ENCODE results near the gene ABLIM3. TPM values are rescaled to one million over a fixed set of nuclear protein-coding genes. Genes with fewer than 3 reads are reported as not detected.

Gene ABLIM3
- total and polyA plus RNA-seq, 2 experiments from 2014 or later = 0.19 to 2.2 TPM

DNA sequence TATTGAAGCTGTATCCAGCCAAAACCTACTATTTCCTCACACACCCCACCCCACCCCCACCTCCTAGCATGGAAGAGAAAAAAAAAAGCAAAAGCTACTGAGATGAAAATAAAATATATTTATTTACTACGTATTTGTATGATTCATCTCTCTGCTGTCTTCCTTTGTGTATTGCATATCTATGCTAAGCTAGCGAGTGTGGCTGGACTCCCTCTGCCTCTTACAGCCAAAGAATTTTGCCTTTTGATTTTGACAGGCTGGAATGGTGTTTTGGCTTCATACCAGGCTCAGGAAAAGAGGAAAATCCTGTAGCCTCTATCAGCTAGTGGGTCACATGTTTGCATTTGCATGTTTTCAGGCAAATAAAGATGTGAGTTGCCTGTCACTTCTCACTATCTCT, 2.2 kb downstream of the ABLIM3 start:
- no peaks in the 10 kb centered on the region for H3K9me3 Mint-ChIP-seq
- ATAC-seq = no peak
- no peaks in the 10 kb centered on the region for H4K20me1 ChIP-seq (replicated peaks; ENCODE audit: insufficient read depth)
- H3K4me3 Mint-ChIP-seq = no peak overlapping the region
- H3K27ac Mint-ChIP-seq = no peak overlapping the region
- no peaks in the 10 kb centered on the region for H3K36me3 Mint-ChIP-seq (ENCODE audit: low read depth)
- DNase-seq (ENCODE audit: low spot score) = no peak
- peaks cover 6% of the 10 kb centered on the region; the same call in 2 of the 3 replicates for H3K4me1 Mint-ChIP-seq
- H3K27me3 Mint-ChIP-seq (ENCODE audit: insufficient read depth, low read depth, poor library complexity) = peaks cover 19% of the 10 kb centered on the region
- H2AFZ ChIP-seq = no peak overlapping the region
- H3F3A ChIP-seq (replicated peaks; ENCODE audit: low read depth) = no peaks in the 10 kb centered on the region
- no peaks in the 10 kb centered on the region for H3K36me3 ChIP-seq (ENCODE audit: insufficient read depth)
- no peak overlapping the region for H3K27ac ChIP-seq (ENCODE audit: low read depth)
- no peaks in the 10 kb centered on the region for H3K79me2 ChIP-seq (replicated peaks; ENCODE audit: insufficient read depth)
- no peaks in the 10 kb centered on the region for H3K9me2 ChIP-seq (ENCODE audit: insufficient read depth)
- H3K4me1 ChIP-seq (ENCODE audit: insufficient read depth) = peaks cover 6% of the 10 kb centered on the region
- H3K4me3 ChIP-seq = no peak overlapping the region
- no peak overlapping the region for H3K4me2 ChIP-seq
- TF ChIP-seq ZNF331 (CRISPR knock-in tag; IDR thresholded peaks at IDR 0.05; ENCODE audit: low read depth) = no peak
- no peak for TF ChIP-seq EZH2 (IDR thresholded peaks at IDR 0.05; ENCODE audit: low read depth, unreplicated experiment)
- no peak for TF ChIP-seq NANOG (IDR thresholded peaks at IDR 0.05; ENCODE audit: borderline replicate concordance)
- TF ChIP-seq, protein P1, sequence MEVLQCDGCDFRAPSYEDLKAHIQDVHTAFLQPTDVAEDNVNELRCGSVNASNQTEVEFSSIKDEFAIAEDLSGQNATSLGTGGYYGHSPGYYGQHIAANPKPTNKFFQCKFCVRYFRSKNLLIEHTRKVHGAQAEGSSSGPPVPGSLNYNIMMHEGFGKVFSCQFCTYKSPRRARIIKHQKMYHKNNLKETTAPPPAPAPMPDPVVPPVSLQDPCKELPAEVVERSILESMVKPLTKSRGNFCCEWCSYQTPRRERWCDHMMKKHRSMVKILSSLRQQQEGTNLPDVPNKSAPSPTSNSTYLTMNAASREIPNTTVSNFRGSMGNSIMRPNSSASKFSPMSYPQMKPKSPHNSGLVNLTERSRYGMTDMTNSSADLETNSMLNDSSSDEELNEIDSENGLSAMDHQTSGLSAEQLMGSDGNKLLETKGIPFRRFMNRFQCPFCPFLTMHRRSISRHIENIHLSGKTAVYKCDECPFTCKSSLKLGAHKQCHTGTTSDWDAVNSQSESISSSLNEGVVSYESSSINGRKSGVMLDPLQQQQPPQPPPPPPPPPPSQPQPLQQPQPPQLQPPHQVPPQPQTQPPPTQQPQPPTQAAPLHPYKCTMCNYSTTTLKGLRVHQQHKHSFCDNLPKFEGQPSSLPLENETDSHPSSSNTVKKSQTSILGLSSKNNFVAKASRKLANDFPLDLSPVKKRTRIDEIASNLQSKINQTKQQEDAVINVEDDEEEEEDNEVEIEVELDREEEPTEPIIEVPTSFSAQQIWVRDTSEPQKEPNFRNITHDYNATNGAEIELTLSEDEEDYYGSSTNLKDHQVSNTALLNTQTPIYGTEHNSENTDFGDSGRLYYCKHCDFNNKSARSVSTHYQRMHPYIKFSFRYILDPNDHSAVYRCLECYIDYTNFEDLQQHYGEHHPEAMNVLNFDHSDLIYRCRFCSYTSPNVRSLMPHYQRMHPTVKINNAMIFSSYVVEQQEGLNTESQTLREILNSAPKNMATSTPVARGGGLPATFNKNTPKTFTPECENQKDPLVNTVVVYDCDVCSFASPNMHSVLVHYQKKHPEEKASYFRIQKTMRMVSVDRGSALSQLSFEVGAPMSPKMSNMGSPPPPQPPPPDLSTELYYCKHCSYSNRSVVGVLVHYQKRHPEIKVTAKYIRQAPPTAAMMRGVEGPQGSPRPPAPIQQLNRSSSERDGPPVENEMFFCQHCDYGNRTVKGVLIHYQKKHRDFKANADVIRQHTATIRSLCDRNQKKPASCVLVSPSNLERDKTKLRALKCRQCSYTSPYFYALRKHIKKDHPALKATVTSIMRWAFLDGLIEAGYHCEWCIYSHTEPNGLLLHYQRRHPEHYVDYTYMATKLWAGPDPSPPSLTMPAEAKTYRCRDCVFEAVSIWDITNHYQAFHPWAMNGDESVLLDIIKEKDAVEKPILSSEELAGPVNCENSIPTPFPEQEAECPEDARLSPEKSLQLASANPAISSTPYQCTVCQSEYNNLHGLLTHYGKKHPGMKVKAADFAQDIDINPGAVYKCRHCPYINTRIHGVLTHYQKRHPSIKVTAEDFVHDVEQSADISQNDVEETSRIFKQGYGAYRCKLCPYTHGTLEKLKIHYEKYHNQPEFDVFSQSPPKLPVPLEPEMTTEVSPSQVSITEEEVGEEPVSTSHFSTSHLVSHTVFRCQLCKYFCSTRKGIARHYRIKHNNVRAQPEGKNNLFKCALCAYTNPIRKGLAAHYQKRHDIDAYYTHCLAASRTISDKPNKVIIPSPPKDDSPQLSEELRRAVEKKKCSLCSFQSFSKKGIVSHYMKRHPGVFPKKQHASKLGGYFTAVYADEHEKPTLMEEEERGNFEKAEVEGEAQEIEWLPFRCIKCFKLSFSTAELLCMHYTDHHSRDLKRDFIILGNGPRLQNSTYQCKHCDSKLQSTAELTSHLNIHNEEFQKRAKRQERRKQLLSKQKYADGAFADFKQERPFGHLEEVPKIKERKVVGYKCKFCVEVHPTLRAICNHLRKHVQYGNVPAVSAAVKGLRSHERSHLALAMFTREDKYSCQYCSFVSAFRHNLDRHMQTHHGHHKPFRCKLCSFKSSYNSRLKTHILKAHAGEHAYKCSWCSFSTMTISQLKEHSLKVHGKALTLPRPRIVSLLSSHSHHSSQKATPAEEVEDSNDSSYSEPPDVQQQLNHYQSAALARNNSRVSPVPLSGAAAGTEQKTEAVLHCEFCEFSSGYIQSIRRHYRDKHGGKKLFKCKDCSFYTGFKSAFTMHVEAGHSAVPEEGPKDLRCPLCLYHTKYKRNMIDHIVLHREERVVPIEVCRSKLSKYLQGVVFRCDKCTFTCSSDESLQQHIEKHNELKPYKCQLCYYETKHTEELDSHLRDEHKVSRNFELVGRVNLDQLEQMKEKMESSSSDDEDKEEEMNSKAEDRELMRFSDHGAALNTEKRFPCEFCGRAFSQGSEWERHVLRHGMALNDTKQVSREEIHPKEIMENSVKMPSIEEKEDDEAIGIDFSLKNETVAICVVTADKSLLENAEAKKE (CRISPR knock-in tag; IDR thresholded peaks at IDR 0.05) = no peak
- TF ChIP-seq EZH2phosphoT487 (IDR thresholded peaks at IDR 0.05; ENCODE audit: unreplicated experiment) = no peak
- TF ChIP-seq, protein P2, sequence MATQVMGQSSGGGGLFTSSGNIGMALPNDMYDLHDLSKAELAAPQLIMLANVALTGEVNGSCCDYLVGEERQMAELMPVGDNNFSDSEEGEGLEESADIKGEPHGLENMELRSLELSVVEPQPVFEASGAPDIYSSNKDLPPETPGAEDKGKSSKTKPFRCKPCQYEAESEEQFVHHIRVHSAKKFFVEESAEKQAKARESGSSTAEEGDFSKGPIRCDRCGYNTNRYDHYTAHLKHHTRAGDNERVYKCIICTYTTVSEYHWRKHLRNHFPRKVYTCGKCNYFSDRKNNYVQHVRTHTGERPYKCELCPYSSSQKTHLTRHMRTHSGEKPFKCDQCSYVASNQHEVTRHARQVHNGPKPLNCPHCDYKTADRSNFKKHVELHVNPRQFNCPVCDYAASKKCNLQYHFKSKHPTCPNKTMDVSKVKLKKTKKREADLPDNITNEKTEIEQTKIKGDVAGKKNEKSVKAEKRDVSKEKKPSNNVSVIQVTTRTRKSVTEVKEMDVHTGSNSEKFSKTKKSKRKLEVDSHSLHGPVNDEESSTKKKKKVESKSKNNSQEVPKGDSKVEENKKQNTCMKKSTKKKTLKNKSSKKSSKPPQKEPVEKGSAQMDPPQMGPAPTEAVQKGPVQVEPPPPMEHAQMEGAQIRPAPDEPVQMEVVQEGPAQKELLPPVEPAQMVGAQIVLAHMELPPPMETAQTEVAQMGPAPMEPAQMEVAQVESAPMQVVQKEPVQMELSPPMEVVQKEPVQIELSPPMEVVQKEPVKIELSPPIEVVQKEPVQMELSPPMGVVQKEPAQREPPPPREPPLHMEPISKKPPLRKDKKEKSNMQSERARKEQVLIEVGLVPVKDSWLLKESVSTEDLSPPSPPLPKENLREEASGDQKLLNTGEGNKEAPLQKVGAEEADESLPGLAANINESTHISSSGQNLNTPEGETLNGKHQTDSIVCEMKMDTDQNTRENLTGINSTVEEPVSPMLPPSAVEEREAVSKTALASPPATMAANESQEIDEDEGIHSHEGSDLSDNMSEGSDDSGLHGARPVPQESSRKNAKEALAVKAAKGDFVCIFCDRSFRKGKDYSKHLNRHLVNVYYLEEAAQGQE (IDR thresholded peaks at IDR 0.05; ENCODE audit: unreplicated experiment) = no peak
- no peak for TF ChIP-seq STAT1 (IDR thresholded peaks at IDR 0.05; ENCODE audit: unreplicated experiment)
- TF ChIP-seq ZNF114 (CRISPR knock-in tag; IDR thresholded peaks at IDR 0.05) = no peak
- TF ChIP-seq, protein P3, sequence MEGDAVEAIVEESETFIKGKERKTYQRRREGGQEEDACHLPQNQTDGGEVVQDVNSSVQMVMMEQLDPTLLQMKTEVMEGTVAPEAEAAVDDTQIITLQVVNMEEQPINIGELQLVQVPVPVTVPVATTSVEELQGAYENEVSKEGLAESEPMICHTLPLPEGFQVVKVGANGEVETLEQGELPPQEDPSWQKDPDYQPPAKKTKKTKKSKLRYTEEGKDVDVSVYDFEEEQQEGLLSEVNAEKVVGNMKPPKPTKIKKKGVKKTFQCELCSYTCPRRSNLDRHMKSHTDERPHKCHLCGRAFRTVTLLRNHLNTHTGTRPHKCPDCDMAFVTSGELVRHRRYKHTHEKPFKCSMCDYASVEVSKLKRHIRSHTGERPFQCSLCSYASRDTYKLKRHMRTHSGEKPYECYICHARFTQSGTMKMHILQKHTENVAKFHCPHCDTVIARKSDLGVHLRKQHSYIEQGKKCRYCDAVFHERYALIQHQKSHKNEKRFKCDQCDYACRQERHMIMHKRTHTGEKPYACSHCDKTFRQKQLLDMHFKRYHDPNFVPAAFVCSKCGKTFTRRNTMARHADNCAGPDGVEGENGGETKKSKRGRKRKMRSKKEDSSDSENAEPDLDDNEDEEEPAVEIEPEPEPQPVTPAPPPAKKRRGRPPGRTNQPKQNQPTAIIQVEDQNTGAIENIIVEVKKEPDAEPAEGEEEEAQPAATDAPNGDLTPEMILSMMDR (conservative IDR thresholded peaks at IDR 0.05; ENCODE audit: low read depth in 2 of 2) = no peak
- TF ChIP-seq, protein P4, sequence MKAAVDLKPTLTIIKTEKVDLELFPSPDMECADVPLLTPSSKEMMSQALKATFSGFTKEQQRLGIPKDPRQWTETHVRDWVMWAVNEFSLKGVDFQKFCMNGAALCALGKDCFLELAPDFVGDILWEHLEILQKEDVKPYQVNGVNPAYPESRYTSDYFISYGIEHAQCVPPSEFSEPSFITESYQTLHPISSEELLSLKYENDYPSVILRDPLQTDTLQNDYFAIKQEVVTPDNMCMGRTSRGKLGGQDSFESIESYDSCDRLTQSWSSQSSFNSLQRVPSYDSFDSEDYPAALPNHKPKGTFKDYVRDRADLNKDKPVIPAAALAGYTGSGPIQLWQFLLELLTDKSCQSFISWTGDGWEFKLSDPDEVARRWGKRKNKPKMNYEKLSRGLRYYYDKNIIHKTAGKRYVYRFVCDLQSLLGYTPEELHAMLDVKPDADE (IDR thresholded peaks at IDR 0.05) = no peak
- no peak for TF ChIP-seq CREB1 (CRISPR knock-in tag; IDR thresholded peaks at IDR 0.05; ENCODE audit: low read depth)
- peaks cover 21% of the 10 kb centered on the region for H3K27me3 ChIP-seq (ENCODE audit: insufficient read depth)

Data from GM23338 (cell line).